ENCODE data around the gene CCDC18. TPM values are rescaled to one million over a fixed set of nuclear protein-coding genes. Genes with fewer than 3 reads are reported as not detected.

Gene CCDC18
- total RNA-seq, 4 donors from 2014 or later, result 0.81 to 4.7 (median 2.4) TPM

DNA sequence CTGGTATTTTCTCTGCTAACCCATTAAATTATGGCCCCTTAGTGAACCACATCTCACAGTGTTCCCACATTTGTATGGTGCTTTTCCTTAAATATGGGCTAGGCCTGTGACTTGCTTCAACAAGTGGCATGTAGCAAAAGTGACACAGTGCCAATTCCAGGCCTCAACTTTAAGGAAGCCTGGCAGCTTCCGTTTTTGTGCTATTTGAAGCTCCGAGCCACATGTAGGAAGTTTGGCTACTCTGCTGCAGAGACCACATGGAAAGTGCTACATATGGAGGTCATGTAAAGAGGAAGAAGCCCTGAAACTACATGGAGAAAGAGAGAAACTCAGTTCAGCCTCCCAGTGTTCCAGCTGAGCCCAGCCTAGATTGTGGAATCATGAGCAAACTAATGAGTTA lies 136.7 kb downstream of the CCDC18 start:
- Histone ChIP-seq H3K4me1 (no peaks in the 10 kb centered on the region), H3K27me3 (no peaks in the 10 kb centered on the region), H3K9me3 (no peaks in the 10 kb centered on the region), H3K27ac (no peak overlapping the region), H3K4me3 (no peak overlapping the region), H3K36me3 (no peaks in the 10 kb centered on the region)
- TF ChIP-seq POLR2A (IDR thresholded peaks at IDR 0.05) (no peak), POLR2AphosphoS5 (IDR thresholded peaks at IDR 0.05) (no peak), EP300 (IDR thresholded peaks at IDR 0.05) (no peak)
- TF ChIP-seq, protein P1, sequence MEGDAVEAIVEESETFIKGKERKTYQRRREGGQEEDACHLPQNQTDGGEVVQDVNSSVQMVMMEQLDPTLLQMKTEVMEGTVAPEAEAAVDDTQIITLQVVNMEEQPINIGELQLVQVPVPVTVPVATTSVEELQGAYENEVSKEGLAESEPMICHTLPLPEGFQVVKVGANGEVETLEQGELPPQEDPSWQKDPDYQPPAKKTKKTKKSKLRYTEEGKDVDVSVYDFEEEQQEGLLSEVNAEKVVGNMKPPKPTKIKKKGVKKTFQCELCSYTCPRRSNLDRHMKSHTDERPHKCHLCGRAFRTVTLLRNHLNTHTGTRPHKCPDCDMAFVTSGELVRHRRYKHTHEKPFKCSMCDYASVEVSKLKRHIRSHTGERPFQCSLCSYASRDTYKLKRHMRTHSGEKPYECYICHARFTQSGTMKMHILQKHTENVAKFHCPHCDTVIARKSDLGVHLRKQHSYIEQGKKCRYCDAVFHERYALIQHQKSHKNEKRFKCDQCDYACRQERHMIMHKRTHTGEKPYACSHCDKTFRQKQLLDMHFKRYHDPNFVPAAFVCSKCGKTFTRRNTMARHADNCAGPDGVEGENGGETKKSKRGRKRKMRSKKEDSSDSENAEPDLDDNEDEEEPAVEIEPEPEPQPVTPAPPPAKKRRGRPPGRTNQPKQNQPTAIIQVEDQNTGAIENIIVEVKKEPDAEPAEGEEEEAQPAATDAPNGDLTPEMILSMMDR (IDR thresholded peaks at IDR 0.05), result no peak
- peak; percentile 50 for ATAC-seq
- WGBS, 2 donors (ENCODE audit: low coverage in 1 of 2), result 35 to 90% methylated on average over 2 of the region's 2 CpGs

DNA sequence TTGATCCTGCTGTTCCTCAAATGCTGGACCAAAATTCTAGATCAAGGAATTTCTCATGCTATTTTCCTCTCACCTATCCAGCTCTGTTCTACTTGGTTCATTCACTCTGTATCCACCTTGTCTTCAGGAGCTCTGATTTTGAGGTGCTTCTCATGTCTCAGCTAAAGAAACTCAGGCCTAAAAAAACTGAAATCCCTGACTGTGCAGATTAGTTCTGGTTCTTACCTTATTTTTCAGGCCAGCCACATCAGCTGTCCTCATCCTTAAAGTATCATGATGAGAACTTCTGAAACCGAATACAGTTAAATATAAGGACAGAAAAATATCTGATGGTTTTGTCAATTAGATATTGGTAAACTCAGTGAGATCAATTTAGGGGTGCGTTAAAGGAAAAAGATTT lies 137.4 kb downstream of the CCDC18 start:
- no peaks in the 10 kb centered on the region for H3K4me1 ChIP-seq
- no peak for ATAC-seq
- no peak for TF ChIP-seq POLR2A (IDR thresholded peaks at IDR 0.05)
- TF ChIP-seq, protein P1 (IDR thresholded peaks at IDR 0.05), result no peak
- no peak for TF ChIP-seq EP300 (IDR thresholded peaks at IDR 0.05)
- TF ChIP-seq POLR2AphosphoS5 (IDR thresholded peaks at IDR 0.05), result no peak
- no peaks in the 10 kb centered on the region for H3K27me3 ChIP-seq
- H3K36me3 ChIP-seq, result no peaks in the 10 kb centered on the region
- WGBS, 2 donors (ENCODE audit: low coverage in 1 of 2), result 90 to 100% methylated on average over 2 of the region's 2 CpGs
- H3K4me3 ChIP-seq, result no peak overlapping the region
- no peak overlapping the region for H3K27ac ChIP-seq
- no peaks in the 10 kb centered on the region for H3K9me3 ChIP-seq

DNA sequence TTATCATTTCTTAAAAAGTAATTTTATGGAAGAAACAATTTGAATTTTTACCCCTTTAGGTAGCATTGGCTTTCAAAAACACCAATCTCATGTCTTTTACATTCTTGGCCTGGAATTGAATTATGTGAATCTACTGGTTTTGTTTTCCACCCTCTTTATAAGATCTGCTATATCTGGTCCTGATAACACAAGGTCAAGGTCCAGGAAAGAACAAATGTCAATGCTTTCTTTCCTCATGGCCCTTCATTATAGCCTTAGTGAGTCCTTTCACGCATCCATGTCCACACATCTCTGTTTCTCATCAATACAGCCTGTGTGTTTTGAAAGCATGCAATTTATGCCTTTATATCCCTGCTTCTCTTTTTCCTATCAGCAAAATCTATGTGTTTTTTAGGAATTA lies 141.2 kb downstream of the CCDC18 start:
- Histone ChIP-seq H3K27ac (no peak overlapping the region), H3K9me3 (no peaks in the 10 kb centered on the region), H3K4me3 (no peak overlapping the region), H3K4me1 (no peaks in the 10 kb centered on the region), H3K27me3 (no peaks in the 10 kb centered on the region), H3K36me3 (no peaks in the 10 kb centered on the region)
- ATAC-seq, result no peak
- 93 to 100% methylated on average over 1 of the region's 1 CpG for WGBS, 2 donors (ENCODE audit: low coverage in 1 of 2)
- no peak for TF ChIP-seq EP300 (IDR thresholded peaks at IDR 0.05)
- TF ChIP-seq, protein P1 (IDR thresholded peaks at IDR 0.05), result no peak

DNA sequence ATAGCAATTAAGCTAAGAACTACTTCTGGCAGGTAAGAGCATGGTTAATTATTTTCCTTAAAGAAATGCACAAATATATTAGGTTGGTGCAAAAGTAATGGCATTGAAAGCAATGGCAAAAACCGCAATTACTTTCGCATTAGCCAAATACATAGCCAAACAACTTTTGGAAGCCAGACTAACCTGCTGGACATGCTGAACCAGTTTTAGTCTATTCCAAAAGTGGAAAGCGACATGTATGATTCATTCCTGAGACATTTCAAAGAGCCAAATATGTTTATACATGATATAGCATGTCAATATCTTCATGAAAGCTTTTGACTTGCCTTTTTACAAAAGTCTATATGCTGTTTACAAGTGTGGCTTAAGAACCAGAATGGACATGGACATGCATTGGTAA lies 141.8 kb downstream of the CCDC18 start:
- Histone ChIP-seq H3K27me3 (no peaks in the 10 kb centered on the region), H3K36me3 (no peaks in the 10 kb centered on the region), H3K27ac (no peak overlapping the region), H3K9me3 (no peaks in the 10 kb centered on the region), H3K4me1 (no peaks in the 10 kb centered on the region), H3K4me3 (no peak overlapping the region)
- TF ChIP-seq, protein P1 (IDR thresholded peaks at IDR 0.05), result no peak
- TF ChIP-seq EP300 (IDR thresholded peaks at IDR 0.05) (no peak), POLR2A (IDR thresholded peaks at IDR 0.05) (no peak), POLR2AphosphoS5 (IDR thresholded peaks at IDR 0.05) (no peak)
- WGBS, 2 donors (ENCODE audit: low coverage in 1 of 2), result 90 to 100% methylated on average over 3 of the region's 3 CpGs
- ATAC-seq, result no peak

DNA sequence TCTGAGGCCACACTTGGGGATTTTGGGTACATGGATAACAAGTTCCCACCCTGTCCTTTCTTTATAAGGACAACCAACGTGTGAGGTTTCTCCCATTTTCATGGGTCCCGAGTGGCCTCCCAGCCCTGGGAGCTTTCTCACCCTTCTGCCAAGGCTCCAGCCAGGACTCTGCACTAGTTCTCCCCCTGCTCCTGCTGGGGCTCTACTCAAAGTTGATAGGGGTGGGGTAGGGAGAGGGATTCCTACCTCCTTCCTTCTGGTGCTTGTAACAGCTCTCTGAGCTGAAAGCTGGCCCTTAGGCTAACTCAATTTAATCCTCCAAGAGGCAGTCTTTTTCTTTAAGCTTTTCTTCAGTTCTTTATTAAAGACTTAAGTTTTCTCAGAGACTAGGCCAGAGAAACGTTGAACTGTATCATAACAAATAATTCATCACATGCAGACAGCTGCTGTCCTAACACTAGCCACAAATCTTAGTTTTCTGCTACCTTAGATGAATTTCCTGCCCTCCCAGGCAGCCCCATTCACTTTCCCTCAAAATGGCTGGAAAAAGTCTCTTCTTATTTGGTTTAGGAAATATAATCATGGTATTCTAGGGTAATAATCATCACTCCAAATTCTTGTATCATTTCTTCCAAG lies 142.8 kb downstream of the CCDC18 start:
- Histone ChIP-seq H3K4me1 (no peaks in the 10 kb centered on the region), H3K9me3 (no peaks in the 10 kb centered on the region), H3K36me3 (no peaks in the 10 kb centered on the region), H3K27ac (no peak overlapping the region), H3K4me3 (no peak overlapping the region), H3K27me3 (no peaks in the 10 kb centered on the region)
- no peak for ATAC-seq
- TF ChIP-seq EP300 (IDR thresholded peaks at IDR 0.05) (no peak), POLR2AphosphoS5 (IDR thresholded peaks at IDR 0.05) (no peak), POLR2A (IDR thresholded peaks at IDR 0.05) (no peak)
- TF ChIP-seq, protein P1 (IDR thresholded peaks at IDR 0.05), result no peak
- 35 to 56% methylated on average over 3 of the region's 3 CpGs for WGBS, 2 donors (ENCODE audit: low coverage in 1 of 2)
